OCI-LY3 (cell line): ENCODE results near the gene OR51A7.

ENCODE experiments used
- H2AFZ ChIP-seq: fragments of 200-600, 300-600 bp; shearing (Covaris generic); 2 replicates; pipeline ENCODE4 v1.6.0; 2014; ENCODE audit warnings: antibody characterized with exemption, low read depth, low read length
- H3K27ac ChIP-seq: fragments of 200-600, 300-600 bp; sonication (generic); 2 replicates; pipeline ENCODE4 v1.5.1; 2014; ENCODE audit warnings: mild to moderate bottlenecking, low read length, moderate library complexity, mixed read lengths
- H3K27me3 ChIP-seq: fragments of 200-600, 300-600 bp; sonication (generic); 2 replicates; pipeline ENCODE4 v1.6.1; 2014; ENCODE audit warnings: low read depth, low read length, mixed read lengths
- H3K36me3 ChIP-seq: fragments of 200-600, 300-600 bp; sonication (generic); replicated peaks from 2 replicates; pipeline ENCODE3; 2014; ENCODE audit warnings: low read depth, low read length, mixed read lengths
- H3K4me1 ChIP-seq: fragments of 300-600, 200-600 bp; sonication (generic); 2 replicates; pipeline ENCODE4 v1.6.1; 2014; ENCODE audit warnings: low read length, mixed read lengths
- H3K4me2 ChIP-seq: fragments of 200-600, 300-600 bp; sonication (generic); 2 replicates; pipeline ENCODE4 v1.6.1; 2014; ENCODE audit warnings: low read length, mixed read lengths
- H3K4me3 ChIP-seq: fragments of 300-600, 200-600 bp; sonication (generic); 2 replicates; pipeline ENCODE4 v1.5.1; 2014; ENCODE audit warnings: antibody characterized with exemption, mild to moderate bottlenecking, low read length, moderate library complexity
- H3K79me2 ChIP-seq: fragments of 300-600, 200-600 bp; shearing (Covaris generic); 2 replicates; pipeline ENCODE4 v1.6.1; 2014; ENCODE audit warnings: mild to moderate bottlenecking, low read length, mixed read lengths
- H3K9ac ChIP-seq: fragments of 300-600, 200-600 bp; shearing (Covaris generic); 2 replicates; pipeline ENCODE4 v1.6.0; 2014; ENCODE audit warnings: mild to moderate bottlenecking, low read length, moderate library complexity
- H3K9me3 ChIP-seq: fragments of 200-600, 300-600 bp; shearing (Covaris generic); 2 replicates; pipeline ENCODE4 v1.6.1; 2014; ENCODE audit warnings: low read length, mixed read lengths; ENCODE audit not compliant: insufficient read depth
- H4K20me1 ChIP-seq: fragments of 200-600, 300-600 bp; sonication (generic); 2 replicates; pipeline ENCODE4 v1.6.1; 2016; ENCODE audit warnings: low read length, mixed read lengths; ENCODE audit not compliant: insufficient read depth
- CTCF ChIP-seq: fragments of 200-600, 300-600 bp; sonication (generic); IDR thresholded peaks from 2 replicates; pipeline ENCODE4 v1.5.1; 2014; ENCODE audit warnings: antibody characterized with exemption, low read length, low read depth
- EZH2phosphoT487 ChIP-seq: fragments of 200-600 bp; shearing (Covaris generic); IDR thresholded peaks from 2 replicates; pipeline ENCODE4 v1.6.1; 2018; ENCODE audit warnings: antibody characterized with exemption, mixed run types, low read depth

Gene OR51A7

GRCh38 chr11:4922304-4922703, 18.7 kb downstream of the OR51A7 start:
- Histone ChIP-seq H3K27me3 (no peaks in the 10 kb centered on the region), H3K9me3 (no peaks in the 10 kb centered on the region), H3K9ac (no peak overlapping the region), H3K27ac (no peak overlapping the region), H3K4me2 (no peak overlapping the region), H3K79me2 (no peaks in the 10 kb centered on the region), H3K4me1 (no peaks in the 10 kb centered on the region), H3K4me3 (no peak overlapping the region), H2AFZ (no peak overlapping the region), H3K36me3 (no peaks in the 10 kb centered on the region), H4K20me1 (no peaks in the 10 kb centered on the region)
- no peak for TF ChIP-seq EZH2phosphoT487
- no peak for TF ChIP-seq CTCF

GRCh38 chr11:4924239-4924638, 20.7 kb downstream of the OR51A7 start, which contains the start of gene OR51G1:
TSS of gene OR51G1 (minus strand) at chr11:4924339. CDS start at chr11:4924339, 0 bp downstream.
- Histone ChIP-seq H3K27ac (no peak within 1 kb of the TSS), H3K27me3 (no peaks in the 10 kb centered on the region), H2AFZ (no peak within 1 kb of the TSS), H4K20me1 (no peaks in the 10 kb centered on the region), H3K4me3 (no peak within 1 kb of the TSS), H3K9ac (no peak within 1 kb of the TSS), H3K4me2 (no peak within 1 kb of the TSS), H3K79me2 (no peaks in the 10 kb centered on the region), H3K4me1 (no peaks in the 10 kb centered on the region), H3K9me3 (no peaks in the 10 kb centered on the region), H3K36me3 (no peaks in the 10 kb centered on the region)
- no peak for TF ChIP-seq EZH2phosphoT487
- TF ChIP-seq CTCF = no peak

- Histone ChIP-seq H3K36me3 (no peaks in the 10 kb centered on the region), H3K27ac (no peak overlapping the region), H3K9ac (no peak overlapping the region), H4K20me1 (no peaks in the 10 kb centered on the region), H3K79me2 (no peaks in the 10 kb centered on the region), H3K4me3 (no peak overlapping the region), H2AFZ (no peak overlapping the region), H3K4me2 (no peak overlapping the region), H3K9me3 (no peaks in the 10 kb centered on the region), H3K4me1 (no peaks in the 10 kb centered on the region), H3K27me3 (no peaks in the 10 kb centered on the region)
- no peak for TF ChIP-seq EZH2phosphoT487
- TF ChIP-seq CTCF = no peak
Measured at GRCh38 chr11:4926608-4927007, 23.0 kb downstream of the OR51A7 start.

GRCh38 chr11:4932751-4933150, 29.2 kb downstream of the OR51A7 start:
- Histone ChIP-seq H3K36me3 (no peaks in the 10 kb centered on the region), H3K79me2 (no peaks in the 10 kb centered on the region), H3K9ac (no peak overlapping the region), H2AFZ (no peak overlapping the region), H3K4me2 (no peak overlapping the region), H3K27ac (no peak overlapping the region), H3K9me3 (no peaks in the 10 kb centered on the region), H3K4me1 (no peaks in the 10 kb centered on the region), H3K4me3 (no peak overlapping the region), H4K20me1 (no peaks in the 10 kb centered on the region), H3K27me3 (no peaks in the 10 kb centered on the region)
- no peak for TF ChIP-seq CTCF
- TF ChIP-seq EZH2phosphoT487 = no peak
